Ishikawa (cell line): ENCODE data around the gene XAF1.

Experiments
- CEBPB ChIP-seq: IDR thresholded peaks from 2 replicates; pipeline ENCODE4 v1.6.1; 2012
- CREB1 ChIP-seq: IDR thresholded peaks from 2 replicates; pipeline ENCODE4 v1.6.1; 2012; ENCODE audit warnings: low read depth
- EGR1 ChIP-seq: IDR thresholded peaks from 2 replicates; pipeline ENCODE4 v1.6.1; 2012
- EP300 ChIP-seq: IDR thresholded peaks from 2 replicates; pipeline ENCODE4 v1.6.1; 2012; ENCODE audit warnings: borderline replicate concordance
- FOXM1 ChIP-seq: IDR thresholded peaks from 2 replicates; pipeline ENCODE4 v1.6.1; 2012; ENCODE audit warnings: low read depth, borderline replicate concordance
- NFIC ChIP-seq: IDR thresholded peaks from 2 replicates; pipeline ENCODE4 v1.6.1; 2012
- RAD21 ChIP-seq: IDR thresholded peaks from 2 replicates; pipeline ENCODE4 v1.6.1; 2012; ENCODE audit warnings: low read depth
- TAF1 ChIP-seq: IDR thresholded peaks from 2 replicates; pipeline ENCODE4 v1.6.1; 2012; ENCODE audit warnings: low read depth, mild to moderate bottlenecking
- TCF12 ChIP-seq: IDR thresholded peaks from 2 replicates; pipeline ENCODE4 v1.6.1; 2012; ENCODE audit warnings: low read depth
- TEAD4 ChIP-seq: IDR thresholded peaks from 2 replicates; pipeline ENCODE4 v1.6.1; 2012
- YY1 ChIP-seq: IDR thresholded peaks from 2 replicates; pipeline ENCODE4 v1.6.1; 2012; ENCODE audit warnings: low read depth
- ZBTB7A ChIP-seq: IDR thresholded peaks from 2 replicates; pipeline ENCODE4 v1.6.1; 2012; ENCODE audit warnings: low read depth
- TF ChIP-seq, protein P1 (sequence below): IDR thresholded peaks from 2 replicates; pipeline ENCODE4 v1.6.1; 2012
- TF ChIP-seq, protein P2 (sequence below): IDR thresholded peaks from 2 replicates; pipeline ENCODE4 v1.6.1; 2012; ENCODE audit warnings: low read depth, mild to moderate bottlenecking
- TF ChIP-seq, protein P3 (sequence below): IDR thresholded peaks from 2 replicates; pipeline ENCODE4 v1.6.1; 2012

Gene XAF1

DNA sequence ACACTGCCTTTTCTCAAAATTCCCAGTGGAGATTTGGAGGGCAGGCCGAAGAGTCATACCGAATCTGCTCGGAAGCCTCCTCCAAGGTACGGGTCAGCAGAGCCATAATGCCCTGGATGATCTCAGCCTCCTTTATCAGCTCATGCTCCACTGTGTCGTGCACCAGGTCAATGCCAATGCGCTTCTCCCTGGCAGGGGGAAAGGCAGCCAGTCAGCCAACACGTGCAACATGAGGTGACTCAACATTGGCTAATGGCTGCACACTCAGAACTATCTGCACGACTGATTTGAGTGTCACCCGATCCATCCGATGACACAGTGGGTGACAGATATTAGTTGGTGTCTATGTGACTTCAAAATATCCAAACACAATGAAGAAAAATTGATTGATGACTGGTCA is 59.9 kb downstream of the XAF1 start:
- TF ChIP-seq FOXM1 (no peak), EP300 (no peak), CREB1 (no peak), CEBPB (no peak), ZBTB7A (no peak), TCF12 (no peak), TEAD4 (no peak), RAD21 (no peak), NFIC (no peak), YY1 (no peak), TAF1 (no peak), EGR1 (no peak)
- TF ChIP-seq, protein P1, sequence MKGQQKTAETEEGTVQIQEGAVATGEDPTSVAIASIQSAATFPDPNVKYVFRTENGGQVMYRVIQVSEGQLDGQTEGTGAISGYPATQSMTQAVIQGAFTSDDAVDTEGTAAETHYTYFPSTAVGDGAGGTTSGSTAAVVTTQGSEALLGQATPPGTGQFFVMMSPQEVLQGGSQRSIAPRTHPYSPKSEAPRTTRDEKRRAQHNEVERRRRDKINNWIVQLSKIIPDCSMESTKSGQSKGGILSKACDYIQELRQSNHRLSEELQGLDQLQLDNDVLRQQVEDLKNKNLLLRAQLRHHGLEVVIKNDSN = no peak
- TF ChIP-seq, protein P2, sequence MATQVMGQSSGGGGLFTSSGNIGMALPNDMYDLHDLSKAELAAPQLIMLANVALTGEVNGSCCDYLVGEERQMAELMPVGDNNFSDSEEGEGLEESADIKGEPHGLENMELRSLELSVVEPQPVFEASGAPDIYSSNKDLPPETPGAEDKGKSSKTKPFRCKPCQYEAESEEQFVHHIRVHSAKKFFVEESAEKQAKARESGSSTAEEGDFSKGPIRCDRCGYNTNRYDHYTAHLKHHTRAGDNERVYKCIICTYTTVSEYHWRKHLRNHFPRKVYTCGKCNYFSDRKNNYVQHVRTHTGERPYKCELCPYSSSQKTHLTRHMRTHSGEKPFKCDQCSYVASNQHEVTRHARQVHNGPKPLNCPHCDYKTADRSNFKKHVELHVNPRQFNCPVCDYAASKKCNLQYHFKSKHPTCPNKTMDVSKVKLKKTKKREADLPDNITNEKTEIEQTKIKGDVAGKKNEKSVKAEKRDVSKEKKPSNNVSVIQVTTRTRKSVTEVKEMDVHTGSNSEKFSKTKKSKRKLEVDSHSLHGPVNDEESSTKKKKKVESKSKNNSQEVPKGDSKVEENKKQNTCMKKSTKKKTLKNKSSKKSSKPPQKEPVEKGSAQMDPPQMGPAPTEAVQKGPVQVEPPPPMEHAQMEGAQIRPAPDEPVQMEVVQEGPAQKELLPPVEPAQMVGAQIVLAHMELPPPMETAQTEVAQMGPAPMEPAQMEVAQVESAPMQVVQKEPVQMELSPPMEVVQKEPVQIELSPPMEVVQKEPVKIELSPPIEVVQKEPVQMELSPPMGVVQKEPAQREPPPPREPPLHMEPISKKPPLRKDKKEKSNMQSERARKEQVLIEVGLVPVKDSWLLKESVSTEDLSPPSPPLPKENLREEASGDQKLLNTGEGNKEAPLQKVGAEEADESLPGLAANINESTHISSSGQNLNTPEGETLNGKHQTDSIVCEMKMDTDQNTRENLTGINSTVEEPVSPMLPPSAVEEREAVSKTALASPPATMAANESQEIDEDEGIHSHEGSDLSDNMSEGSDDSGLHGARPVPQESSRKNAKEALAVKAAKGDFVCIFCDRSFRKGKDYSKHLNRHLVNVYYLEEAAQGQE = no peak
- TF ChIP-seq, protein P3, sequence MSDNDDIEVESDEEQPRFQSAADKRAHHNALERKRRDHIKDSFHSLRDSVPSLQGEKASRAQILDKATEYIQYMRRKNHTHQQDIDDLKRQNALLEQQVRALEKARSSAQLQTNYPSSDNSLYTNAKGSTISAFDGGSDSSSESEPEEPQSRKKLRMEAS = no peak

DNA sequence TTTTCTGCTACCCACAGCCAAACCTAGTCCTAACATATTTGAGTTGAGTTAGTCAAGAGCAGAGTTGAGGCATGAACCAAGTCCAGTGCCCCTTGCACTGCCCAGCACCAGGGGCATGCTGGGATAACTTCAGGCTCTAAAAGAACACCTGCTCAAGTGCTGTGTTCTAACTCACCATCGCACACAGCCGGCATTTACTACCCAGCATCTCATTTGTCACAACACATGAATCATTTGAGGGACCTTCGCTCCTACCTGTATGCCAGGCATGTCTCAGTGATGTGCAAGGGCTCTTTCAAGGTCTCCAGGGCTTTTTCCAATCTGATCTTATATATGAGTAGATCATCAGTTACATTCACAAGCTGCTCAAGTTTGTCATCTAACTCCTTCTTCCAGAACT is 63.1 kb downstream of the XAF1 start:
- TF ChIP-seq, protein P2 = no peak
- TF ChIP-seq ZBTB7A (no peak), CEBPB (no peak)
- TF ChIP-seq, protein P3 = no peak

DNA sequence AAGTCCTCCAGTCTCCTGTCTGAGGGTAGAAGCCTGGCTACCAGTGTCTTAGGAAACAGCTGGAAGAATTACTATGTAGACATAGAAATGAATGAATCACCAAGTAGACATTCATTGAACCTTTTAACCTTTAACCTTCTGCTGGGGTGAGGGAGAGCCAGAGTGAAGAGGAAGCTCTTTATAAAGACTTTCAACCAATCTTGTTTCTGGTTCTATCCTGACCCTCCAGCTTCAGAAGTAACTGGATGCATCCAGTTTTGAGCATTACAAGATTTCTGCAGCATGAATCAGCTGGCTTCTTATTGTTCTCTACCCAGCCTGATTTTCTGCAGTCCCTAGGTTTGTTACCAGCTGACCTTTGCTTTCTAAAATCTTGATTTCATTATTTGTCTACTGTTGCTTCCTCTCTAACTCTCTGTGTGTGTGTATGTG is 67.2 kb downstream of the XAF1 start:
- TF ChIP-seq YY1 (no peak), CREB1 (no peak), FOXM1 (no peak), TAF1 (no peak), ZBTB7A (no peak), TCF12 (no peak), TEAD4 (no peak), EP300 (no peak), RAD21 (no peak), NFIC (no peak), CEBPB (no peak), EGR1 (no peak)
- TF ChIP-seq, protein P3 = no peak
- TF ChIP-seq, protein P1 = no peak
- TF ChIP-seq, protein P2 = no peak
